ENCODE results near the gene ZMYM5. TPM values are rescaled to one million over a fixed set of nuclear protein-coding genes. Genes with fewer than 3 reads are reported as not detected.
"Not testable (repeated sequence)": the region's sequence is repeated elsewhere in the genome, so short reads cannot be mapped to it uniquely, and the experiment has no call there.

The ZMYM5 gene
- 10 to 100 TPM; 14.4 to 24.0 (median 19.3) TPM for total RNA-seq

GRCh38 chr13:19863323-19864023 is at the start of gene ZMYM5:
TSS of gene ZMYM5 (minus strand) at chr13:19863649. CDS start at chr13:19852180, 11,469 bp downstream.
- TF ChIP-seq EP300 (IDR thresholded peaks at IDR 0.05) (peak in 1 of 2 donors; percentile 98), CTCF (IDR thresholded peaks at IDR 0.05) (peak in 3 of 5 experiments; percentile 5 to 56 (median 50)), POLR2A (IDR thresholded peaks at IDR 0.05) (peak; percentile 81 to 93)
- H3K27ac ChIP-seq, result peak within 1 kb of the TSS; percentile 89 to 99 (median 94)
- 0 to 1% methylated on average over 4 to 35 of the region's 79 CpGs for WGBS, 2 donors
- peaks cover 0 to 12% (median 0%) of the 10 kb centered on the region in 3 donors for H3K36me3 ChIP-seq
- peak; percentile 93 to 94 for DNase-seq (ENCODE audit: low spot score in 2 of 2)
- H3K27me3 ChIP-seq, result no peaks in the 10 kb centered on the region
- H3K4me1 ChIP-seq, result peaks cover 0 to 40% (median 7%) of the 10 kb centered on the region in 4 donors
- peak within 1 kb of the TSS; percentile 66 to 94 (median 80) for H3K4me3 ChIP-seq
- no peaks in the 10 kb centered on the region for H3K9me3 ChIP-seq

GRCh38 chr13:19910336-19911072 is 47.1 kb upstream of the ZMYM5 start:
- DNase-seq (ENCODE audit: low spot score in 2 of 2), result no peak
- H3K9me3 ChIP-seq, result no peaks in the 10 kb centered on the region
- no peaks in the 10 kb centered on the region for H3K4me1 ChIP-seq
- H3K27ac ChIP-seq, result no peak overlapping the region
- no peaks in the 10 kb centered on the region for H3K36me3 ChIP-seq
- no peaks in the 10 kb centered on the region for H3K27me3 ChIP-seq
- no peak overlapping the region for H3K4me3 ChIP-seq
- 90 to 91% methylated on average over 9 of the region's 9 CpGs for WGBS, 2 donors
- no peak for TF ChIP-seq CTCF (IDR thresholded peaks at IDR 0.05)
- no peak for TF ChIP-seq POLR2A (IDR thresholded peaks at IDR 0.05)
- TF ChIP-seq EP300 (IDR thresholded peaks at IDR 0.05), result no peak

GRCh38 chr13:19908350-19908986 is 45.0 kb upstream of the ZMYM5 start:
- Histone ChIP-seq H3K27me3 (no peaks in the 10 kb centered on the region), H3K4me1 (no peaks in the 10 kb centered on the region), H3K27ac (no peak overlapping the region), H3K4me3 (no peak overlapping the region), H3K9me3 (no peaks in the 10 kb centered on the region), H3K36me3 (no peaks in the 10 kb centered on the region)
- WGBS, 2 donors, result 55 to 63% methylated on average over 1 of the region's 1 CpG
- DNase-seq (ENCODE audit: low spot score in 2 of 2), result no peak
- no peak for TF ChIP-seq POLR2A (IDR thresholded peaks at IDR 0.05)
- TF ChIP-seq CTCF (IDR thresholded peaks at IDR 0.05), result no peak
- no peak for TF ChIP-seq EP300 (IDR thresholded peaks at IDR 0.05)

GRCh38 chr13:19905487-19906195 is 42.2 kb upstream of the ZMYM5 start:
- H3K36me3 ChIP-seq; H3K9me3 ChIP-seq; H3K4me1 ChIP-seq; H3K27me3 ChIP-seq; DNase-seq (ENCODE audit: low spot score in 2 of 2); H3K27ac ChIP-seq; H3K4me3 ChIP-seq: not testable (repeated sequence)
- 82 to 84% methylated on average over 9 of the region's 9 CpGs for WGBS, 2 donors

GRCh38 chr13:19890030-19890429 is 26.6 kb upstream of the ZMYM5 start:
- WGBS, 2 donors, result 76 to 77% methylated on average over 6 of the region's 6 CpGs
- no peaks in the 10 kb centered on the region for H3K9me3 ChIP-seq
- no peak overlapping the region for H3K27ac ChIP-seq
- TF ChIP-seq EP300 (IDR thresholded peaks at IDR 0.05) (no peak), POLR2A (IDR thresholded peaks at IDR 0.05) (no peak)
- no peak for DNase-seq (ENCODE audit: low spot score in 2 of 2)
- no peaks in the 10 kb centered on the region for H3K4me1 ChIP-seq
- no peak overlapping the region for H3K4me3 ChIP-seq
- no peaks in the 10 kb centered on the region for H3K27me3 ChIP-seq
- H3K36me3 ChIP-seq, result no peaks in the 10 kb centered on the region

Data from tibial nerve (tissue), 4 donors.